Measurements from ENCODE around the gene THOC6. TPM values are rescaled to one million over a fixed set of nuclear protein-coding genes. Genes with fewer than 3 reads are reported as not detected.

Gene THOC6
- total RNA-seq, 2 experiments from 2014 or later = 12.0 to 12.9 TPM

GRCh38 chr16:2983706-2984136, 40.1 kb upstream of the THOC6 start:
- peaks cover 0 to 7% of the 10 kb centered on the region in 2 experiments for H3K9me3 ChIP-seq (ENCODE audit: control insufficient read depth in 1 of 2, insufficient read depth in 1 of 2, low read length in 2 of 2)
- Mint-ChIP-seq H3K4me1 (ENCODE audit: low read depth) (no peaks in the 10 kb centered on the region), H3K9me3 (no peaks in the 10 kb centered on the region), H3K36me3 (ENCODE audit: low read depth) (no peaks in the 10 kb centered on the region), H3K27ac (no peak overlapping the region), H3K27me3 (no peaks in the 10 kb centered on the region), H3K4me3 (no peak overlapping the region)
- POLR2A ChIA-PET = no interaction called here
- intact Hi-C loops (cut with DNase I, micrococcal nuclease) = loop anchor here in 1 of 2 experiments (2.0 to 5.0 kb wide), 3 partner anchors 37 to 106 kb away; partner anchors contain the start of genes FLYWCH1 and TNFRSF12A
- TF ChIP-seq CTCF (IDR thresholded peaks at IDR 0.05) = peak; percentile 89
- CTCF ChIA-PET = interaction anchor here (1.2 to 2.9 kb wide), 2 partner anchors 17 to 48 kb away, joined by 3 to 10 read pairs; no protein-coding TSS in a partner anchor
- H3K36me3 ChIP-seq (ENCODE audit: insufficient read depth, low read length) = no peaks in the 10 kb centered on the region
- peaks cover 29% of the 10 kb centered on the region for H3K4me1 ChIP-seq (ENCODE audit: insufficient read depth, low read length)
- peaks cover 0 to 3% of the 10 kb centered on the region in 2 experiments for H3K27me3 ChIP-seq (ENCODE audit: control insufficient read depth in 1 of 2, insufficient read depth in 2 of 2, low read length in 2 of 2)
- H3K27ac ChIP-seq (ENCODE audit: low read depth in 1 of 2, low read length in 2 of 2) = no peak overlapping the region
- ATAC-seq (ENCODE audit: poor library complexity) (peak; percentile 51), DNase-seq (peak in 13 of 14 experiments; percentile 31 to 83 (median 58))
- no peak overlapping the region for H3K4me3 ChIP-seq (ENCODE audit: low read length)

- intact Hi-C loops (cut with DNase I, micrococcal nuclease) = no loop called here
- POLR2A ChIA-PET = no interaction called here
These were observed 38.4 kb upstream of the THOC6 start for GRCh38 chr16:2985462-2985861.

GRCh38 chr16:2985893-2986355, 37.9 kb upstream of the THOC6 start:
- Histone ChIP-seq H3K36me3 (ENCODE audit: insufficient read depth, low read length) (no peaks in the 10 kb centered on the region), H3K27me3 (ENCODE audit: control insufficient read depth in 1 of 2, insufficient read depth in 2 of 2, low read length in 2 of 2) (no peaks in the 10 kb centered on the region), H3K27ac (ENCODE audit: low read depth in 1 of 2, low read length in 2 of 2) (no peak overlapping the region), H3K9me3 (ENCODE audit: control insufficient read depth in 1 of 2, insufficient read depth in 1 of 2, low read length in 2 of 2) (no peaks in the 10 kb centered on the region), H3K4me3 (ENCODE audit: low read length) (no peak overlapping the region), H3K4me1 (ENCODE audit: insufficient read depth, low read length) (peaks cover 15% of the 10 kb centered on the region)
- no peak for ATAC-seq (ENCODE audit: poor library complexity)
- no peak overlapping the region for H3K27ac Mint-ChIP-seq
- no peaks in the 10 kb centered on the region for H3K27me3 Mint-ChIP-seq
- no peaks in the 10 kb centered on the region for H3K4me1 Mint-ChIP-seq (ENCODE audit: low read depth)
- intact Hi-C loops (cut with DNase I, micrococcal nuclease) = no loop called here
- H3K9me3 Mint-ChIP-seq = no peaks in the 10 kb centered on the region
- no peak overlapping the region for H3K4me3 Mint-ChIP-seq
- H3K36me3 Mint-ChIP-seq (ENCODE audit: low read depth) = no peaks in the 10 kb centered on the region
- CTCF ChIA-PET = interaction anchor here (2.9 kb wide), 1 partner anchor 46 kb away, joined by 10 read pairs; no protein-coding TSS in a partner anchor
- no peak for DNase-seq
- POLR2A ChIA-PET = no interaction called here
- TF ChIP-seq CTCF (IDR thresholded peaks at IDR 0.05) = no peak

More at GRCh38 chr16:2985462-2985861, 38.4 kb upstream of the THOC6 start:
- H3K4me1 ChIP-seq (ENCODE audit: insufficient read depth, low read length) = peaks cover 20% of the 10 kb centered on the region
- no peak for TF ChIP-seq CTCF (IDR thresholded peaks at IDR 0.05)
- no peak overlapping the region for H3K27ac Mint-ChIP-seq
- no peaks in the 10 kb centered on the region for H3K4me1 Mint-ChIP-seq (ENCODE audit: low read depth)
- H3K4me3 ChIP-seq (ENCODE audit: low read length) = no peak overlapping the region
- H3K27me3 ChIP-seq (ENCODE audit: control insufficient read depth in 1 of 2, insufficient read depth in 2 of 2, low read length in 2 of 2) = no peaks in the 10 kb centered on the region
- DNase-seq (no peak), ATAC-seq (ENCODE audit: poor library complexity) (no peak)
- H3K4me3 Mint-ChIP-seq = no peak overlapping the region
- H3K9me3 Mint-ChIP-seq = no peaks in the 10 kb centered on the region
- H3K9me3 ChIP-seq (ENCODE audit: control insufficient read depth in 1 of 2, insufficient read depth in 1 of 2, low read length in 2 of 2) = no peaks in the 10 kb centered on the region
- H3K27ac ChIP-seq (ENCODE audit: low read depth in 1 of 2, low read length in 2 of 2) = no peak overlapping the region
- CTCF ChIA-PET = interaction anchor here (2.9 kb wide), 1 partner anchor 46 kb away, joined by 10 read pairs; no protein-coding TSS in a partner anchor
- H3K36me3 Mint-ChIP-seq (ENCODE audit: low read depth) = no peaks in the 10 kb centered on the region
- H3K36me3 ChIP-seq (ENCODE audit: insufficient read depth, low read length) = no peaks in the 10 kb centered on the region
- H3K27me3 Mint-ChIP-seq = no peaks in the 10 kb centered on the region
